HepG2 (cell line): ENCODE data around the gene PNPLA2. TPM values are rescaled to one million over a fixed set of nuclear protein-coding genes. Genes with fewer than 3 reads are reported as not detected.

Source experiments
- ATAC-seq: fragments of 200-7000 bp; cut with Tn5 transposase; 3 replicates; pipeline ENCODE4 v1.9.1; 2020; ENCODE audit warnings: mild to moderate bottlenecking, moderate library complexity
- BruUV-seq: library from RNA; stranded (reverse); fragments of 400-500 nt; replicated peaks from 2 replicates; lab custom pipeline; 2021; lab: Mats Ljungman, UMichigan
- CTCF ChIA-PET: fragments of 300-600 bp; formaldehyde crosslinking; extraction: SDS; loops from one replicate; lab custom pipeline; 2021; ENCODE audit warnings: low total read pairs, inconsistent platforms, low intra/inter-chr PET ratio; lab: Yijun Ruan, JAX
- POLR2A ChIA-PET: fragments of 350-600 bp; sonication (Branson Sonifier 250); formaldehyde crosslinking; loops from one replicate; lab custom pipeline; 2020; ENCODE audit warnings: antibody characterized with exemption, inconsistent platforms; lab: Yijun Ruan, JAX
- DNase-seq: peaks from one replicate; pipeline ENCODE4 v3.0.0-alpha.2; 2015; ENCODE audit warnings: low spot score
- FAIRE-seq: peaks from 3 replicates; lab custom pipeline; 2011; peaks lifted over from hg19 to GRCh38; lab: Jason Lieb, UNC
- H2AFZ ChIP-seq: one replicate; pipeline ENCODE4 v1.6.1; 2011; ENCODE audit warnings: low read length, inconsistent platforms
- H3K27ac ChIP-seq: fragments of 300-600 bp; 3 replicates; pipeline ENCODE4 v1.8.0; 2011; ENCODE audit warnings: mixed run types, mild to moderate bottlenecking, mixed read lengths, low read length, inconsistent platforms; ENCODE audit not compliant: insufficient read depth; ENCODE audit errors: extremely low read length
- H3K27me3 ChIP-seq, 2 experiments: fragments of 200-600 bp in 1 of 2; 2 replicates in 1 of 2; 3 replicates in 1 of 2; pipeline versions ENCODE4 v1.6.0 to v1.8.0; 2011; ENCODE audit warnings: low read length in 2 of 2, mild to moderate bottlenecking in 2 of 2, moderate library complexity in 2 of 2, inconsistent platforms in 1 of 2; ENCODE audit not compliant: insufficient read depth in 2 of 2, control insufficient read depth in 1 of 2
- H3K36me3 ChIP-seq, 2 experiments: fragments of 200-600 bp in 1 of 2; replicated peaks in 1 of 2; 2 replicates in 1 of 2; 3 replicates in 1 of 2; pipeline versions ENCODE4 v1.5.1 to v1.8.0; 2011; ENCODE audit warnings: low read length in 2 of 2, inconsistent platforms in 1 of 2; ENCODE audit not compliant: insufficient read depth in 2 of 2, control insufficient read depth in 1 of 2
- H3K4me1 ChIP-seq: 2 replicates; pipeline ENCODE4 v1.5.1; 2012; ENCODE audit warnings: low read length, inconsistent platforms; ENCODE audit not compliant: insufficient read depth
- H3K4me2 ChIP-seq: 2 replicates; pipeline ENCODE4 v1.6.0; 2011; ENCODE audit warnings: low read depth, low read length, inconsistent platforms
- H3K4me3 ChIP-seq, 3 experiments: fragments of 200-600 bp in 1 of 3; sonication (generic), shearing (Covaris generic) in 1 of 3; replicated peaks in 1 of 3; 2 replicates each; pipeline ENCODE4 v1.5.1; 2011 to 2016; ENCODE audit warnings: low read length in 3 of 3, inconsistent platforms in 2 of 3, low read depth in 2 of 3, mild to moderate bottlenecking in 2 of 3, control low read depth in 1 of 3, mixed read lengths in 1 of 3; ENCODE audit not compliant: insufficient read depth in 1 of 3
- H3K79me2 ChIP-seq: one replicate; pipeline ENCODE4 v1.6.1; 2011; ENCODE audit warnings: low read length, inconsistent platforms; ENCODE audit not compliant: insufficient read depth
- H3K9ac ChIP-seq: 2 replicates; pipeline ENCODE4 v1.6.0; 2011; ENCODE audit warnings: mild to moderate bottlenecking, low read depth, low read length, inconsistent platforms; ENCODE audit not compliant: insufficient read depth
- H3K9me3 ChIP-seq: 2 replicates; pipeline ENCODE4 v1.5.1; 2012; ENCODE audit warnings: mild to moderate bottlenecking, low read length
- H4K20me1 ChIP-seq: 2 replicates; pipeline ENCODE4 v1.6.0; 2011; ENCODE audit warnings: inconsistent platforms, mild to moderate bottlenecking, low read length, moderate library complexity; ENCODE audit not compliant: insufficient read depth
- HMGXB3 ChIP-seq: sonication (generic); formaldehyde crosslinking; IDR thresholded peaks from 2 replicates; pipeline ENCODE4 v1.4.0; 2020; ENCODE audit warnings: missing genetic modification reagents, borderline replicate concordance
- NFKBIZ ChIP-seq: IDR thresholded peaks from 2 replicates; pipeline ENCODE4 v1.6.1; 2018; ENCODE audit warnings: missing genetic modification reagents, missing compliant biosample characterization
- NR2F6 ChIP-seq, 2 experiments: IDR thresholded peaks; 2 replicates each; pipeline ENCODE4 v1.6.1; 2016; ENCODE audit warnings: antibody characterized with exemption in 1 of 2, mild to moderate bottlenecking in 1 of 2
- ONECUT2 ChIP-seq: sonication (generic); formaldehyde crosslinking; IDR thresholded peaks from 2 replicates; pipeline ENCODE4 v1.4.0; 2020; ENCODE audit warnings: missing genetic modification reagents
- POLR2A ChIP-seq, 2 experiments: IDR thresholded peaks; 2 replicates each; pipeline ENCODE4 v1.6.1; 2011; ENCODE audit warnings: low read depth in 2 of 2, low read length in 2 of 2, mild to moderate bottlenecking in 1 of 2, moderate library complexity in 1 of 2; ENCODE audit not compliant: insufficient read depth in 1 of 2
- ZNF780A ChIP-seq: sonication (generic); formaldehyde crosslinking; IDR thresholded peaks from 2 replicates; pipeline ENCODE4 v1.8.0; 2022; ENCODE audit warnings: mild to moderate bottlenecking, missing genetic modification reagents, moderate library complexity
- ZSCAN20 ChIP-seq: sonication (generic); formaldehyde crosslinking; IDR thresholded peaks from 2 replicates; pipeline ENCODE4 v1.4.0; 2020; ENCODE audit warnings: missing genetic modification reagents, mild to moderate bottlenecking, borderline replicate concordance
- WGBS: methylation state at CpG from one replicate; pipeline ENCODE4 v1.1.6; 2017; ENCODE audit warnings: low lambda C conversion rate; 5-methylcytosine and 5-hydroxymethylcytosine counted together
- in situ Hi-C: cut with HindIII; loops from 2 replicates; pipeline ENCODE4 v1.10.0; 2017; ENCODE audit warnings: low pct_unique_long_range_greater_than_20kb; ENCODE audit not compliant: extremely low pct_ligation_motif_present
- intact Hi-C: fragments of 100-400 bp; cut with micrococcal nuclease; formaldehyde crosslinking; loops from one replicate; pipeline ENCODE4 v1.10.0; 2022; ENCODE audit not compliant: unreplicated experiment
- polyA plus RNA-seq, 8 experiments: library from polyadenylated mRNA; depleted of rRNA in 3 of 8; stranded (reverse) in 7 of 8; unstranded in 1 of 8; fragments of >200 nt; fragmentation: Illumina TruSeq in 4 of 8; extraction: Trizol in 4 of 8; gene quantifications; 2 replicates each; pipeline versions ENCODE4 v1.2.1 to v1.2.3, GENCODE V29; 2011 to 2016; ENCODE audit warnings: low read depth in 4 of 8, missing spikeins in 1 of 8, mixed read lengths in 1 of 8; ENCODE audit not compliant: insufficient read depth in 1 of 8
- total RNA-seq, 5 experiments: library from RNA; depleted of rRNA; stranded (reverse); fragments of >200 nt; fragmentation: Illumina TruSeq; extraction: Trizol; gene quantifications; 2 replicates each; pipeline ENCODE4 v1.2.3, GENCODE V29; 2016; ENCODE audit warnings: low read depth in 1 of 5
- TF ChIP-seq, protein P1 (sequence below), 2 experiments: IDR thresholded peaks; 2 replicates each; pipeline ENCODE4 v1.6.1; 2011 to 2012; ENCODE audit warnings: low read length in 2 of 2, borderline replicate concordance in 1 of 2, low read depth in 1 of 2, mild to moderate bottlenecking in 1 of 2, moderate library complexity in 1 of 2
- TF ChIP-seq, protein P2 (sequence below): sonication (generic); formaldehyde crosslinking; IDR thresholded peaks from 2 replicates; pipeline ENCODE4 v1.4.0; 2020; ENCODE audit warnings: missing genetic modification reagents
- TF ChIP-seq, protein P3 (sequence below): sonication (generic); formaldehyde crosslinking; IDR thresholded peaks from 2 replicates; pipeline ENCODE4 v1.8.0; 2022; ENCODE audit warnings: mild to moderate bottlenecking, missing genetic modification reagents, moderate library complexity

The PNPLA2 gene
- total and polyA plus RNA-seq, 2 of the 13 experiments (the other 11 are each of a cell fraction or from before 2014, with no cell fraction given): 10.5 to 43.2 TPM

GRCh38 chr11:858053-858761 lies 39.5 kb downstream of the PNPLA2 start:
- TF ChIP-seq POLR2A (IDR thresholded peaks at IDR 0.05; ENCODE audit: insufficient read depth in 1 of 2, low read depth in 2 of 2, low read length in 2 of 2): 0 out of 4 replicates have a peak, but pooled peaks of 1 of the 2 experiments have one; percentile 24
- TF ChIP-seq, protein P1, sequence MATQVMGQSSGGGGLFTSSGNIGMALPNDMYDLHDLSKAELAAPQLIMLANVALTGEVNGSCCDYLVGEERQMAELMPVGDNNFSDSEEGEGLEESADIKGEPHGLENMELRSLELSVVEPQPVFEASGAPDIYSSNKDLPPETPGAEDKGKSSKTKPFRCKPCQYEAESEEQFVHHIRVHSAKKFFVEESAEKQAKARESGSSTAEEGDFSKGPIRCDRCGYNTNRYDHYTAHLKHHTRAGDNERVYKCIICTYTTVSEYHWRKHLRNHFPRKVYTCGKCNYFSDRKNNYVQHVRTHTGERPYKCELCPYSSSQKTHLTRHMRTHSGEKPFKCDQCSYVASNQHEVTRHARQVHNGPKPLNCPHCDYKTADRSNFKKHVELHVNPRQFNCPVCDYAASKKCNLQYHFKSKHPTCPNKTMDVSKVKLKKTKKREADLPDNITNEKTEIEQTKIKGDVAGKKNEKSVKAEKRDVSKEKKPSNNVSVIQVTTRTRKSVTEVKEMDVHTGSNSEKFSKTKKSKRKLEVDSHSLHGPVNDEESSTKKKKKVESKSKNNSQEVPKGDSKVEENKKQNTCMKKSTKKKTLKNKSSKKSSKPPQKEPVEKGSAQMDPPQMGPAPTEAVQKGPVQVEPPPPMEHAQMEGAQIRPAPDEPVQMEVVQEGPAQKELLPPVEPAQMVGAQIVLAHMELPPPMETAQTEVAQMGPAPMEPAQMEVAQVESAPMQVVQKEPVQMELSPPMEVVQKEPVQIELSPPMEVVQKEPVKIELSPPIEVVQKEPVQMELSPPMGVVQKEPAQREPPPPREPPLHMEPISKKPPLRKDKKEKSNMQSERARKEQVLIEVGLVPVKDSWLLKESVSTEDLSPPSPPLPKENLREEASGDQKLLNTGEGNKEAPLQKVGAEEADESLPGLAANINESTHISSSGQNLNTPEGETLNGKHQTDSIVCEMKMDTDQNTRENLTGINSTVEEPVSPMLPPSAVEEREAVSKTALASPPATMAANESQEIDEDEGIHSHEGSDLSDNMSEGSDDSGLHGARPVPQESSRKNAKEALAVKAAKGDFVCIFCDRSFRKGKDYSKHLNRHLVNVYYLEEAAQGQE (IDR thresholded peaks at IDR 0.05; ENCODE audit: borderline replicate concordance in 1 of 2, low read depth in 1 of 2, low read length in 2 of 2): peak in 1 of 2 experiments; percentile 22; a peak in 1 of 4 replicates
- TF ChIP-seq NFKBIZ (CRISPR knock-in tag): no peak
- TF ChIP-seq HMGXB3 (CRISPR knock-in tag): no peak
- TF ChIP-seq, protein P2, sequence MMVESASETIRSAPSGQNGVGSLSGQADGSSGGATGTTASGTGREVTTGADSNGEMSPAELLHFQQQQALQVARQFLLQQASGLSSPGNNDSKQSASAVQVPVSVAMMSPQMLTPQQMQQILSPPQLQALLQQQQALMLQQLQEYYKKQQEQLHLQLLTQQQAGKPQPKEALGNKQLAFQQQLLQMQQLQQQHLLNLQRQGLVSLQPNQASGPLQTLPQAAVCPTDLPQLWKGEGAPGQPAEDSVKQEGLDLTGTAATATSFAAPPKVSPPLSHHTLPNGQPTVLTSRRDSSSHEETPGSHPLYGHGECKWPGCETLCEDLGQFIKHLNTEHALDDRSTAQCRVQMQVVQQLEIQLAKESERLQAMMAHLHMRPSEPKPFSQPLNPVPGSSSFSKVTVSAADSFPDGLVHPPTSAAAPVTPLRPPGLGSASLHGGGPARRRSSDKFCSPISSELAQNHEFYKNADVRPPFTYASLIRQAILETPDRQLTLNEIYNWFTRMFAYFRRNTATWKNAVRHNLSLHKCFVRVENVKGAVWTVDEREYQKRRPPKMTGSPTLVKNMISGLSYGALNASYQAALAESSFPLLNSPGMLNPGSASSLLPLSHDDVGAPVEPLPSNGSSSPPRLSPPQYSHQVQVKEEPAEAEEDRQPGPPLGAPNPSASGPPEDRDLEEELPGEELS: no peak
- no peak for TF ChIP-seq ONECUT2
- TF ChIP-seq ZSCAN20: no peak
- no peak for TF ChIP-seq NR2F6 (IDR thresholded peaks at IDR 0.05)
- no peak for TF ChIP-seq NR2F6 (CRISPR knock-in tag; IDR thresholded peaks at IDR 0.05)
- TF ChIP-seq, protein P3, sequence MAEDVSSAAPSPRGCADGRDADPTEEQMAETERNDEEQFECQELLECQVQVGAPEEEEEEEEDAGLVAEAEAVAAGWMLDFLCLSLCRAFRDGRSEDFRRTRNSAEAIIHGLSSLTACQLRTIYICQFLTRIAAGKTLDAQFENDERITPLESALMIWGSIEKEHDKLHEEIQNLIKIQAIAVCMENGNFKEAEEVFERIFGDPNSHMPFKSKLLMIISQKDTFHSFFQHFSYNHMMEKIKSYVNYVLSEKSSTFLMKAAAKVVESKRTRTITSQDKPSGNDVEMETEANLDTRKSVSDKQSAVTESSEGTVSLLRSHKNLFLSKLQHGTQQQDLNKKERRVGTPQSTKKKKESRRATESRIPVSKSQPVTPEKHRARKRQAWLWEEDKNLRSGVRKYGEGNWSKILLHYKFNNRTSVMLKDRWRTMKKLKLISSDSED (CRISPR knock-in tag): no peak
- TF ChIP-seq ZNF780A (CRISPR knock-in tag): no peak
- no peaks in the 10 kb centered on the region for H3K9me3 ChIP-seq
- POLR2A ChIA-PET: no interaction called here
- H3K27me3 ChIP-seq: no peaks in the 10 kb centered on the region
- no peaks in the 10 kb centered on the region for H3K79me2 ChIP-seq
- H3K27ac ChIP-seq: no peak overlapping the region
- no peaks in the 10 kb centered on the region; the same call in 1 of the 2 replicates for H4K20me1 ChIP-seq
- no peak overlapping the region for H3K9ac ChIP-seq
- no peak for ATAC-seq
- H3K36me3 ChIP-seq: peaks cover 0 to 1% of the 10 kb centered on the region in 2 experiments; a peak in 2 of 5 replicates
- in situ Hi-C loops: no loop called here
- no peak overlapping the region for H2AFZ ChIP-seq
- 91% methylated on average over 18 of the region's 27 CpGs for WGBS
- no peak overlapping the region for H3K4me2 ChIP-seq
- BruUV-seq: no TSS peak
- intact Hi-C loops: no loop called here
- no peak overlapping the region for H3K4me3 ChIP-seq
- FAIRE-seq: no peak
- CTCF ChIA-PET: no interaction called here
- DNase-seq: no peak
- H3K4me1 ChIP-seq: no peaks in the 10 kb centered on the region
